OCI-LY1 (cell line): Measurements from ENCODE around the gene INKA1.

Source experiments
- EZH2 ChIP-seq: fragments of 200-600 bp; sonication (generic), shearing (Covaris generic); IDR thresholded peaks from 2 replicates; pipeline ENCODE4 v1.8.0; 2017; ENCODE audit warnings: borderline replicate concordance, mixed run types, mild to moderate bottlenecking, antibody characterized with exemption, low read length, moderate library complexity, mixed read lengths
- TF ChIP-seq, protein P1 (sequence below): fragments of 200-600 bp; sonication (generic), shearing (Covaris generic); IDR thresholded peaks from 2 replicates; pipeline ENCODE4 v1.5.1; 2017; ENCODE audit warnings: mild to moderate bottlenecking, antibody characterized with exemption, low read length, moderate library complexity, mixed read lengths

DNA sequence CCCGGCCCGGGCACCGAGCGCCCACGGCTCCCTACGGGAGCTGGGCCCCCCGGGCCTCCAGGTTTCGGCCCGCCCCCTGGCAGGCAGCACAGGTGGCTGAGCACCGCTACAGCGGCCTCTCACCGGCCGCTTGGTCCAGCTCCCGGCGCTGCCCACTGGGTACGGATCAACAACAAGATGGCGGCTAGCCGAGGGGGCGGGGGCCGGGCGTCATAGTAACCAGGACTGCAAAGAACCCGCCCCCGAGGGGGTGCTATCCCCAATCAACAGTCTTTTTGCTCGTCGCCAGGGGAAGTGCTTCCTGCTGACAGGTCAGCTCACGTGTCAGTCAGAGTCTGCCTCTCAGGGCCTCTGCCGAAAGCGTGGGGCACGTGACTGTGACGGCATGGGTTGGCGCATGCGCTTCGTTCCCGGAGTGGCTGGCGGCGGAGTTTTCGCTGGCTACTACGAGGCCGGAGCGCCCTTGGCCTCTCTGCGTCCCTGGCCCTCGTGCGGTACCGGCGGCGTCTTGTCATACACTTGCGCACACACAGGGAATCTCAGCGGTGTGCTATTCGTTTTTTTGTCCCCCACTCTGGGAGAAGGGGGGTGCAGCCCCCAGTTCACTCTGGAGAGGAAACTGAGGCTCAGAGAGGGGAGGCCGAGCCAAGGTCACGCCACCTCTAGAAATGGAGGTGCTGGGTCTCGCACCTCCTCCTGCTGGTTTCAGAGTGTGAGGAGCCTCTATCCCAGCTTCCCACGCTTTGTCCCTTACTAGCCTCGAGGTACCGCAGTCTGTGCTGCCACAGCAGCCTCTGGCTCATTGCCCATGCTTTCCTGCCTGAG is 16.5 kb upstream of the INKA1 start, which contains the start of gene IP6K1:
- TF ChIP-seq, protein P1, sequence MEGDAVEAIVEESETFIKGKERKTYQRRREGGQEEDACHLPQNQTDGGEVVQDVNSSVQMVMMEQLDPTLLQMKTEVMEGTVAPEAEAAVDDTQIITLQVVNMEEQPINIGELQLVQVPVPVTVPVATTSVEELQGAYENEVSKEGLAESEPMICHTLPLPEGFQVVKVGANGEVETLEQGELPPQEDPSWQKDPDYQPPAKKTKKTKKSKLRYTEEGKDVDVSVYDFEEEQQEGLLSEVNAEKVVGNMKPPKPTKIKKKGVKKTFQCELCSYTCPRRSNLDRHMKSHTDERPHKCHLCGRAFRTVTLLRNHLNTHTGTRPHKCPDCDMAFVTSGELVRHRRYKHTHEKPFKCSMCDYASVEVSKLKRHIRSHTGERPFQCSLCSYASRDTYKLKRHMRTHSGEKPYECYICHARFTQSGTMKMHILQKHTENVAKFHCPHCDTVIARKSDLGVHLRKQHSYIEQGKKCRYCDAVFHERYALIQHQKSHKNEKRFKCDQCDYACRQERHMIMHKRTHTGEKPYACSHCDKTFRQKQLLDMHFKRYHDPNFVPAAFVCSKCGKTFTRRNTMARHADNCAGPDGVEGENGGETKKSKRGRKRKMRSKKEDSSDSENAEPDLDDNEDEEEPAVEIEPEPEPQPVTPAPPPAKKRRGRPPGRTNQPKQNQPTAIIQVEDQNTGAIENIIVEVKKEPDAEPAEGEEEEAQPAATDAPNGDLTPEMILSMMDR, result no peak
- no peak for TF ChIP-seq EZH2
